Small intestine (tissue), 7 donors: Measurements from ENCODE around the gene LALBA. TPM values are rescaled to one million over a fixed set of nuclear protein-coding genes. Genes with fewer than 3 reads are reported as not detected.
"Not testable (repeated sequence)": the region's sequence is repeated elsewhere in the genome, so short reads cannot be mapped to it uniquely, and the experiment has no call there.

Source experiments
- DNase-seq, 2 donors: peaks; one replicate each; pipeline versions ENCODE4 v3.0.0 to v3.0.0-alpha.2; 2013
- FAIRE-seq: peaks from 2 replicates; lab custom pipeline; 2012; peaks lifted over from hg19 to GRCh38; lab: Jason Lieb, UNC
- H3K27ac ChIP-seq, 3 donors: one replicate each; pipeline ENCODE4 v1.5.1; 2013; ENCODE audit warnings: low read length in 2 of 3, mild to moderate bottlenecking in 2 of 3, control low read depth in 1 of 3, inconsistent platforms in 1 of 3, low read depth in 1 of 3, moderate library complexity in 1 of 3
- H3K27me3 ChIP-seq, 3 donors: one replicate each; pipeline ENCODE4 v1.6.1; 2013; ENCODE audit warnings: low read length in 3 of 3, inconsistent platforms in 1 of 3; ENCODE audit not compliant: control insufficient read depth in 3 of 3, insufficient read depth in 3 of 3
- H3K36me3 ChIP-seq, 3 donors: one replicate each; pipeline ENCODE4 v1.6.1; 2013; ENCODE audit warnings: low read length in 3 of 3, inconsistent platforms in 1 of 3, low read depth in 1 of 3, mild to moderate bottlenecking in 1 of 3, moderate library complexity in 1 of 3; ENCODE audit not compliant: control insufficient read depth in 3 of 3, insufficient read depth in 2 of 3
- H3K4me1 ChIP-seq, 3 donors: one replicate each; pipeline ENCODE4 v1.6.1; 2013; ENCODE audit warnings: low read length in 2 of 3, inconsistent platforms in 1 of 3, low read depth in 1 of 3, mild to moderate bottlenecking in 1 of 3, moderate library complexity in 1 of 3; ENCODE audit not compliant: control insufficient read depth in 3 of 3, insufficient read depth in 2 of 3
- H3K4me3 ChIP-seq, 3 donors: one replicate each; pipeline ENCODE4 v1.5.1; 2013; ENCODE audit warnings: low read length in 3 of 3, control low read depth in 1 of 3, inconsistent platforms in 1 of 3, low read depth in 1 of 3, mild to moderate bottlenecking in 1 of 3, moderate library complexity in 1 of 3
- H3K9me3 ChIP-seq, 2 donors: one replicate each; pipeline ENCODE4 v1.6.1; 2013; ENCODE audit warnings: low read depth in 1 of 2, low read length in 1 of 2; ENCODE audit not compliant: control insufficient read depth in 2 of 2, insufficient read depth in 1 of 2
- WGBS, 3 donors: extraction: QIAGEN DNeasy Blood & Tissue Kit; methylation state at CpG; one replicate each; pipeline ENCODE4 v1.1.7; 2013; 5-methylcytosine and 5-hydroxymethylcytosine counted together
- polyA plus RNA-seq, 4 donors: library from polyadenylated mRNA; stranded (reverse) in 3 of 4; unstranded in 1 of 4; fragments of 200-250 nt in 3 of 4; fragments of 120-200 nt in 1 of 4; gene quantifications; one replicate each; pipeline versions ENCODE4 v1.2.1 to v1.2.3, GENCODE V29; 2013
- donor health status: healthy with polysubstance abuse.
- donor health status: control.
- donor health status: control.
- donor health status: Bipolar disorder and iron deficiency.
- donor health status: healthy.

LALBA gene
- polyA plus RNA-seq, 4 donors, result not detected

GRCh38 chr12:48547012-48547411 lies 22.8 kb downstream of the LALBA start:
- not testable (repeated sequence) for FAIRE-seq, H3K27ac ChIP-seq, DNase-seq, H3K4me3 ChIP-seq, H3K27me3 ChIP-seq, H3K36me3 ChIP-seq, H3K9me3 ChIP-seq, H3K4me1 ChIP-seq
- WGBS, 3 donors, result 96 to 100% (median 100%) methylated on average over 1 to 2 of the region's 3 CpGs

- H3K27me3 ChIP-seq, result peaks cover 0 to 3% (median 3%) of the 10 kb centered on the region in 3 donors
- H3K36me3 ChIP-seq, result no peaks in the 10 kb centered on the region
- no peak overlapping the region for H3K27ac ChIP-seq
- FAIRE-seq (no peak), DNase-seq (no peak)
- H3K4me3 ChIP-seq, result no peak overlapping the region
- WGBS, 3 donors, result 50 to 59% (median 52%) methylated on average over 4 of the region's 4 CpGs
- no peaks in the 10 kb centered on the region for H3K9me3 ChIP-seq
- H3K4me1 ChIP-seq, result no peaks in the 10 kb centered on the region
These were observed 23.9 kb downstream of the LALBA start for GRCh38 chr12:48545833-48546469.

GRCh38 chr12:48542300-48542928 lies 27.4 kb downstream of the LALBA start:
- no peak for FAIRE-seq
- peaks cover 0 to 3% (median 3%) of the 10 kb centered on the region in 3 donors for H3K27me3 ChIP-seq
- WGBS, 3 donors, result 51 to 62% (median 51%) methylated on average over 8 of the region's 8 CpGs
- H3K4me1 ChIP-seq, result no peaks in the 10 kb centered on the region
- H3K27ac ChIP-seq, result no peak overlapping the region
- peak; percentile 44 to 47 for DNase-seq
- no peaks in the 10 kb centered on the region for H3K9me3 ChIP-seq
- H3K4me3 ChIP-seq, result no peak overlapping the region
- no peaks in the 10 kb centered on the region for H3K36me3 ChIP-seq

GRCh38 chr12:48536602-48537001 lies 33.2 kb downstream of the LALBA start:
- Histone ChIP-seq H3K4me3 (no peak overlapping the region), H3K36me3 (no peaks in the 10 kb centered on the region), H3K4me1 (no peaks in the 10 kb centered on the region), H3K27ac (no peak overlapping the region), H3K27me3 (no peaks in the 10 kb centered on the region), H3K9me3 (no peaks in the 10 kb centered on the region)
- DNase-seq (no peak), FAIRE-seq (no peak)
- whole genome bisulfite sequencing, 3 donors, result 81 to 88% (median 85%) methylated on average over 1 of the region's 1 CpG

- no peaks in the 10 kb centered on the region for H3K9me3 ChIP-seq
- no peaks in the 10 kb centered on the region for H3K36me3 ChIP-seq
- H3K27me3 ChIP-seq, result no peaks in the 10 kb centered on the region
- H3K4me3 ChIP-seq, result no peak overlapping the region
- no peak for FAIRE-seq
- no peak overlapping the region for H3K27ac ChIP-seq
- no peak for DNase-seq
- H3K4me1 ChIP-seq, result no peaks in the 10 kb centered on the region
These were observed 37.2 kb downstream of the LALBA start for GRCh38 chr12:48532601-48533000.

- FAIRE-seq (no peak), DNase-seq (no peak)
- Histone ChIP-seq H3K4me3 (no peak overlapping the region), H3K27ac (no peak overlapping the region), H3K4me1 (no peaks in the 10 kb centered on the region), H3K36me3 (no peaks in the 10 kb centered on the region), H3K9me3 (no peaks in the 10 kb centered on the region), H3K27me3 (no peaks in the 10 kb centered on the region)
- 90 to 93% (median 91%) methylated on average over 41 to 44 of the region's 44 CpGs for WGBS, 3 donors
These were observed 41.8 kb downstream of the LALBA start for GRCh38 chr12:48527891-48528670.

- H3K27me3 ChIP-seq, result no peaks in the 10 kb centered on the region
- H3K27ac ChIP-seq, result no peak within 1 kb of the TSS
- H3K4me3 ChIP-seq, result no peak within 1 kb of the TSS
- no peaks in the 10 kb centered on the region for H3K4me1 ChIP-seq
- no peaks in the 10 kb centered on the region for H3K9me3 ChIP-seq
- H3K36me3 ChIP-seq, result no peaks in the 10 kb centered on the region
- FAIRE-seq (no peak), DNase-seq (no peak)
- 82 to 87% (median 86%) methylated on average over 5 of the region's 5 CpGs for WGBS, 3 donors
These were observed 44.5 kb downstream of the LALBA start, which contains the start of gene OR8S1 for GRCh38 chr12:48525332-48525731. TSS of gene OR8S1 (plus strand) at chr12:48525632. CDS start at chr12:48525632, 0 bp downstream.

DNA sequence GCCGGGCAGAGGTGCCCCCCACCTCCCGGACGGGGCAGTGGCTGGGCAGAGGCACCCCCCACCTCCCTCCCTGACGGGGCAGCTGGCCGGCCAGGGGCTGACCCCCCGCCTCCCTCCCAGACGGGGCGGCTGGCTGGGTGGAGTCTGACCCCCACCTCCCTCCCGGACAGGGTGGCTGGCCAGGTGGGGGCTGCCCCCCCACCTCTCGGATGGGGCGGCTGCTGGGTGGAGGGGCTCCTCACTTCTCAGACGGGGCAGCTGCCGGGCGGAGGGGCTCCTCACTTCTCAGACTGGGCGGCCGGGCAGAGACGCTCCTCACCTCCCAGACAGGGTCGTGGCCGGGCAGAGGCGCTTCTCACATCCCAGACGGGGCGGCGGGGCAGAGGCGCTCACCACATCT lies 49.5 kb downstream of the LALBA start:
- 86 to 92% (median 91%) methylated on average over 20 to 24 of the region's 24 CpGs for WGBS, 3 donors
- not testable (repeated sequence) for H3K9me3 ChIP-seq, H3K4me1 ChIP-seq, DNase-seq, H3K27ac ChIP-seq, H3K36me3 ChIP-seq, FAIRE-seq, H3K4me3 ChIP-seq, H3K27me3 ChIP-seq
